ENCODE results near the gene GSTP1.
"Not testable (repeated sequence)": the region's sequence is repeated elsewhere in the genome, so short reads cannot be mapped to it uniquely, and the experiment has no call there.

GSTP1 gene

DNA sequence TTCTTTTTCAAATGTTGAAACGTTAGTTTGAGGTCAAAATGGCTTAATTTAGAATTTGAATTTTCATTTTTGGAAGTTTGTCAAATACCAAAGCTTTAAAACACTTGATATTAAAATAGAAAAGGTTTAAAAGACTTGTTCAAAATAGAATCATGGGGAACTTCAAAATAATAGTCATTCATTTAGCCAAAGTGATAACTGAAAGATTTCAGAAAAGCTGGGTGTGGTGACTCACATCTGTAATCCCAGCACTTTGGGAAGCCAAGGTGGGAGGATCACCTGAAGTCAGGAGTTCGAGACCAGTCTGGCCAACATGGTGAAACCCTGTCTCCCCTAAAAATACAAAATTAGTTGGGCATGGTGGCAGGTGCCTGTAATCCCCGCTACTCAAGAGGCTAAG, 10.9 kb downstream of the GSTP1 start:
- DNase-seq (ENCODE audit: low read depth in 3 of 3, low spot score in 1 of 3) = no peak

DNA sequence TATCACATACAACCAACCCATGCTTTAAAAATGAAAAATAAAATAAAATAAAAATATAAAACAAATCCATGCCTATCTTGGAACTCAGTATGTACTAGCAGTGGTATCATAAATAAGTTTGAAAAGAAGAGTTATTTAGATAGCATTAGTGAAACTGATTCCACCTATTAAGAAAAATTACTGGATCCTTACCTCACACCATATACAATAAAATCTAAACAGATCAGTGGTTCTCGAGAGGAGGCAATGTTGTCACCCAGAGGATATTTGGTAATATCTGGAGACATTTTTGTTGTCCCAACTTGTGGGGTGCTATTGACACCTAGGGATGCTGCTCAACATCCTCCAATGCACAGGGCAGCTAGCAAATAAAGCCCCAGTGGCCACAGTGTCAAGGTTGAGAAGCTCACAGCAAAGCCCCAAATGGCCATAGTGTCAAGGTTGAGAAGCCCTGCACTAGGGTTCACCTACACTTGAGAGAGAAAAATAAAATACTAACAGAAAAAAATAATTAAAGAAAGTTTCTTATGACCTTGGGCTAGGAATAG, 13.2 kb downstream of the GSTP1 start:
- no peak for DNase-seq (ENCODE audit: low read depth in 3 of 3, low spot score in 1 of 3)

DNA sequence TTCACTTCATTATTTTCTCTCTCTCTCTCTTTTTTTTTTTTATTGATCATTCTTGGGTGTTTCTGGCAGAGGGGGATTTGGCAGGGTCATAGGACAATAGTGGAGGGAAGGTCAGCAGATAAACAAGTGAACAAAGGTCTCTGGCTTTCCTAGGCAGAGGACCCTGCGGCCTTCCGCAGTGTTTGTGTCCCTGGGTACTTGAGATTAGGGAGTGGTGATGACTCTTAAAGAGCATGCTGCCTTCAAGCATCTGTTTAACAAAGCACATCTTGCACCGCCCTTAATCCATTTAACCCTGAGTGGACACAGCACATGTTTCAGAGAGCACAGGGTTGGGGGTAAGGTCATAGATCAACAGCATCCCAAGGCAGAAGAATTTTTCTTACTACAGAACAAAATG, 13.8 kb downstream of the GSTP1 start:
- not testable (repeated sequence) for DNase-seq (ENCODE audit: low read depth in 3 of 3, low spot score in 1 of 3)

DNA sequence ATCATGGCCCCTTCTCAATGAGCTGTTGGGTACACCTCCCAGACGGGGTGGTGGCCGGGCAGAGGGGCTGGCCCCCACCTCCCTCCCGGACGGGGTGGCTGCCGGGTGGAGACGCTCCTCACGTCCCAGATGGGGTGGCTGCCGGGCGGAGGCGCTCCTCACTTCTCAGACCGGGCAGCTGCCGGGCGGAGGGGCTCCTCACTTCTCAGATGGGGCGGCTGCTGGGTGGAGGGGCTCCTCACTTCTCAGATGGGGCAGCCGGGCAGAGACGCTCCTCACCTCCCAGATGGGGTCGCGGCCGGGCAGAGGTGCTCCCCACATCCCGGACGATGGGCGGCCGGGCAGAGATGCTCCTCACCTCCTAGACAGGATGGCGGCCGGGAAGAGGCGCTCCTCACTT, 14.4 kb downstream of the GSTP1 start:
- DNase-seq (ENCODE audit: low read depth in 3 of 3, low spot score in 1 of 3) = not testable (repeated sequence)

DNA sequence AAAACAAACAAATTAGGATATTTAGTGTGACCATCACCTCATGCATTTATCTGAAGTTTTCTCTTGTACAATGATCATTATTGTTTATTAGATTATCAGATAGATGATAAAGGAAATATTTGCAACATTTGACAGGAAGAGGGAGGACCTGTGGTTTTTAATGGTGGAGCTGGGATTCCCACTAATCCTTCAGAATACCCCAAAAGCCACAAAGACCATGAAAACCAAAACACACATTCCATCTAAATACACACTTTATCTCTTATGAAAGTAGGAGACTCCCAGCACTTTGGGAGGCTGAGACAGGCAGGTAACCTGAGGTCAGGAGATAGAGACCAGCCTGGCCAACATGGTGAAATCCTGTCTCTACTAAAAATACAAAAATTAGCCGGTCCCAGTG, 15.5 kb downstream of the GSTP1 start:
- no peak for DNase-seq (ENCODE audit: low read depth in 3 of 3, low spot score in 1 of 3)

DNA sequence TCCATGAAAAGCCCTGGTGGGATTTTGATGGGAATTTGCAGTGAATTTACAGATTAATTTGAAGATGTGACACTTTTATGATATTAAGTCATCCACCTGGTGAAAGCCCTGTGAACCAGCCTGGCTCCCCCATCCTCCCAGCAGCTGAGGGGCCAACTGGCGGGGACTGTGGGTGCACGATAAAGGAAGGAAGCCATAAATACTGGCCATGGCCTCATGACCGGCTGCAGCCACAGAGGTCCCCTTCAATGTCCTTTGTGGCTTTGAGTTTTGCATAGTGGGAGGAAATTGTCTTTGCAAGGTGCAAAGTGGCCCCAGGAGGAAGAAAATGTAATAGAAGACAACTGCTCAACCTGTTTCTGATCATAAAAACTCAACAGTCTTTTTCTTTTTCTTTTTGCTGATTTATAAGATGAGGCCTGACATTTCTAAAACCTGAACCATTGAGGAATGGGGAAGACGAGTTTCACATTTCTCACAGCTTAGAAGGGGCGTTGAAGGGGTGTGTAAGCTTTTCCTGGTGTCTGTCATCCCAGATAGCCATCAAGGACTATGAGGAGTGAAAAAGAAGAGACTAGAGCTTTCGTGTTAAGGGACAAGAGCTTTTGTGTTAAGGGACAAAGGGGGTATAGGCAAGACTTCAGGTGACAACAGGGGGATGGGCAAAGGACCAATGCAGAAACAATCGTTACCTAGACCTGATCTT, 16.9 kb downstream of the GSTP1 start:
- DNase-seq (ENCODE audit: low read depth in 3 of 3, low spot score in 1 of 3) = no peak

DNA sequence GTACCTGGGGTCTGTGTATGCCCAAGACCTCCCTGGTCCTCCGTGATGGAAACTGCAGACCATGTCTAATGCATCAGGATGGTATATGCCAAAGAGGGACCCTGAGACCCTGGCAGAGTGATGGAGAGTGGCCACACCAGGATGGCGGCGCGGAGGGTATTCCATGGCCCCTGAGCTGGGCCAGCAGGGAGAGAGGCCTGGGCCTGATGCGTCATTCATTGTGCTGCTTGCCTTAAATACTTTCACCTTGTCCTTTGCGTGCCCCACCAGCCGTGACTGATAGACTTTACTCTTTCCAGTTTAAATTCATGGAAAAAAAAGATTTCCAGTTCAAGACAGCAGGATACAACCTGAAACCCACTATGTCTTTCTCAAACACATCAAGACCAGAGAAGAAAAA, 17.5 kb downstream of the GSTP1 start:
- DNase-seq (ENCODE audit: low read depth in 3 of 3, low spot score in 1 of 3) = no peak

DNA sequence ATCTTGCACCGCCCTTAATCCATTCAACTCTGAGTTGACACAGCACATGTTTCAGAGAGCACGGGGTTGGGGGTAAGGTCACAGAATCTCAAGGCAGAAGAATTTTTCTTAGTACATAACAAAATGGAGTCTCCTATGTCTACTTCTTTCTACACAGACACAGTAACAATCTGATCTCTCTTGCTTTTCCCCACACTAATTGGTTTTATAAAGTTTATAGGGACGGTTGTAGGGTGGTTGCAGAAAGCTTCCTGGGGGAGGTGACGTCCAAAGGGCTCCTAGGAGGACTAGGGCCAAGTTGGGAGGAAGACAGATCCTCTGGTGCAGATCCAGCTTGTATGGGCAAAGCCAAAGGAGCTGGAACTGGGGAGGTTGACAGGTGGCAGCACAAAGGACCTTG, 20.5 kb downstream of the GSTP1 start:
- DNase-seq (ENCODE audit: low read depth in 3 of 3, low spot score in 1 of 3) = not testable (repeated sequence)

DNA sequence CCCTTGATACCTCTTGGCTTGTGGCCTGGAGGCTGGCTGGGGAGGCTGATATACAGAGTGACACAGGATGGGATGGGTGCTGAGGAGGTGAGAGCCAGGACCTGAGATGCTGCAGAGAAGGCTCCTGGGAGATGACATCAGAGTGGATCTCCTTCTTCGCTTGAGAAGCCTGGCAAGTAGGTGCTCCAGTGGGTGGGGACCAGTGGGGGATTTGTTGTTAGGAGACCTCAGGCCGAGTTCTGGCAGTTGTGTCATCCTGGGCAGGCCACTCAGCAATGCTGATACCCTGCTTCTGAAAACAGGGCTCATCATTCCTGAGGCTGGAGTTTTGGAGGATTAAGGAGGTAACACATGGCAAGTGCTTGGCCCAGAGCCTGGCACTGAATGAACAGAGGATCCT, 21.2 kb downstream of the GSTP1 start:
- no peak for DNase-seq (ENCODE audit: low read depth in 3 of 3, low spot score in 1 of 3)

DNA sequence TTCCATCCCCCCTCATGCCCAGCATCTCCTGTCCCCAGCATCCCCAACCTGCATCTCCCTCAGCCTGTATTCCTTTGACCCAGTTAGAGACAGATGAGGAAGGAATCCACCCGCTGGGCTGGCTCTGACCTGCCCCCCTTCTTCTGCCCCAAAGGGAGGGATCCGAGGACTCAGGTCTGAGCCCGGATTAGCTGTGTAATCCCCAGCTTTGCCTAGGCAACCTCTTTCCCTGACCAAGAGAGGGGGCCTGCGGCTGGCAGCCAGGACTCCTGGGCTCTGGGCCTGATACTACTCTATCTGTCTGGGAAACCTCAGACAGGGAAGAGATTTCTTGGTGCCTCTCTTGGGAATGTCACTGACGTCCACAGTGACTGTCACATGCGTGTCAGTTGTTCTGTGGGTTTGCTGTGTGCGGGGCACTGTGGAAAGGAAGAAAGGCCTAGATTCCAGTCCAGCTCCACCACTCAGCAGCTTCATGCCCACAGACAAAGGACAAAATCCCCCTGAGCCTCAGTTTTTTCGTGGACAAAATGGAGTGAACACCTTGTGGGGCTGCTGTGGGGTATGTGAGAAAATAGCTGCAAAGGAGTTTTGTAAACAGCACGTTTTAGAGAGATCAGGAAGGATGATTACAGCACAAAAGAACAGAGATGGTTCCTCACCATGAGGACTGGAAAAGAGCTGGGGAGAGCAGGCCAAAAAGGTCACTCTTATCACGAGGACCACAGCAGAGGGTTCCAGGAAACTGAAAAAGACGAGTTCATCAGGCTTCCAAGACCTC, 21.8 kb downstream of the GSTP1 start:
- DNase-seq (ENCODE audit: low read depth in 3 of 3, low spot score in 1 of 3) = no peak

DNA sequence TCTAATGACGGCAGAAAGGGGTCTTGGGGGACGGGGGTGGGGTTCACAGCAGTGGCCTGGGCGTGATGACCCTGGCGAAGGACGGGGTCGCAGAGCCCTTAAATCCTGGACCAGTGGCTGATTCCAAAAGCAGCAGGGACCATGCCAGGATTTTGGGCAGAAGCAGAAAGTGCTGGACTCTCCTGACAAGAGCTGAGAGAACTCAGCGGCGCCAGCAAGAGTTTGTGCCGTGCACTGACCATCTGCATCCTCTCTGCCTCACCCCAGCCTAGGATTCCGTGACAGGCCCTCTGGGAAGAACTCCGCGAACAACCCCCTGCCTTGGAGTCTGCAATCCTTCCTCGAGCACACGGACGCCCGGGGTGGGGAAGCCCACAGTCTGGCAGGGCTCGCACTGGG, 22.5 kb downstream of the GSTP1 start:
- no peak for DNase-seq (ENCODE audit: low read depth in 3 of 3, low spot score in 1 of 3)

DNA sequence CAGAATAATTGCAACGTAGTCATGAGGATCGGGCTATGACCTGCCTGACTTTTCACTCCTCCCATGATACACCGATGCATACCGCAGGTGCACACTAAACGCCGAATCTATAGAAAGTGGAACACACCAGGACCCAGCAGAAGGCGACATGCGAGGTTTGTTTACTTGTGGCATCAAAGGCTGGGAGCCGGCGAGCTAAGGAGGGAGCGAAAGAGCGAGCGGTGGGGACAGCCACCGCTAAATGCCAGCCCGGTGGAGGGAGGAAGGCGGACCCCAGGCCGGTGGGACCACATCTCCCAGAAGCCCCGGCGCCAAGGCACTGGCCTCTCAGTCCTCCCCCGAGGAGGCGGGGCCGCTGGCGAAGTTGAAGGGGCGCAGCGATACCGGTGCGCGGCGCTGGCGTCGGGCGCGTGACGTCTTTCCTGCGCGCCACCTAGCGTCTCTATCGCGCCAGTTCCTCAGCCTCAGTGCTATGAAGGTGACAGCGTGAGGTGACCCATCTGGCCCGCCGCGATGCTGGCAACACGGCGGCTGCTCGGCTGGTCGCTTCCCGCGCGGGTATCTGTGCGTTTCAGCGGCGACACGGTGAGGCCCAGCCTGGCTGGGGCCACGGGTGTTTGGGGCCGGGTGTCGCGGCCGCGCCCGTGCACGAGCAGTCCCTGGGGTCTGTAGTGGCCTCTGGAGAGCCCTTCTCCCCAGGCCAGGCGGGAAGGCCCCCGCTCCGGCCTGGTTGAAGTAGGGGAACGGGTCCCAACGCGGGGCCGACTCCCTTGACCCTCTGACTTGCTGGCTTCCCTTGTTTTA, 23.1 kb downstream of the GSTP1 start, which contains the start of gene NDUFV1:
NDUFV1 (plus strand) TSS at position 445 of the 804 bp plus-strand sequence; CDS start at position 514, 69 bp downstream.
- DNase-seq (ENCODE audit: low read depth in 3 of 3, low spot score in 1 of 3) = peak; percentile 88 to 94 (median 88)

DNA sequence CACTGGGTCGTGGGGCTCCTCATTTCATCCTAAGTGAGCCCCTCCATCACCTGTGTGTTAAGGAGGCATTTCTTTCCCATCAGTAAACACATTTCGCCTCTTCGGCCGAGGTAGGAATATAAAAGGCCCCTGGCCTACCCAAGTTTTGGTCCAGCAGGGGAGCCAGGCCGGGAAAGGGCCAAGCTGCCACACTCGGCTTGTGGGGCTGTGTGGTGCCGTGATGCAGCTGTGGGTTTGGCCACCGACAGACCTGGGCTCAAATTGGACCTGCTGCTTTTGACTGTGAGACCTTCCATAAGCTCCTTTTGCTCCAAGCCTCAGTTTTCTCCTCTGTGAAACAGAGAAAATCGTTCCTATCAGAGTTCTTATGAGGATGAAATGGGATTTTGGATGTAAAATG, 23.9 kb downstream of the GSTP1 start:
- DNase-seq (ENCODE audit: low read depth in 3 of 3, low spot score in 1 of 3) = no peak

DNA sequence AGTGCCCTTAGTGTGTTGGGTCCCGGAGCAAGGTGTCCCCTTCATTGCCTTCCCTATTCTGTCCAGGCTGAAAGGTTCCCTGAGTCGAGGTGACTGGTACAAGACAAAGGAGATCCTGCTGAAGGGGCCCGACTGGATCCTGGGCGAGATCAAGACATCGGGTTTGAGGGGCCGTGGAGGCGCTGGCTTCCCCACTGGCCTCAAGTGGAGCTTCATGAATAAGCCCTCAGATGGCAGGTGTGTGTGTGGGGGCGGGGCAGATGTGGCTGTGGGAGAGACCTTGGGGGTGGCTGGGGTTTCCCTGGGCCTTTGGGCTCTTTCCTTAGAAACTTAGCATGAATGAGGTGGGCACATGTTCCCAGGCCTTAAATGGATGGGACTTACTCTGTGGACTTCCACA, 24.9 kb downstream of the GSTP1 start:
- no peak for DNase-seq (ENCODE audit: low read depth in 3 of 3, low spot score in 1 of 3)

DNA sequence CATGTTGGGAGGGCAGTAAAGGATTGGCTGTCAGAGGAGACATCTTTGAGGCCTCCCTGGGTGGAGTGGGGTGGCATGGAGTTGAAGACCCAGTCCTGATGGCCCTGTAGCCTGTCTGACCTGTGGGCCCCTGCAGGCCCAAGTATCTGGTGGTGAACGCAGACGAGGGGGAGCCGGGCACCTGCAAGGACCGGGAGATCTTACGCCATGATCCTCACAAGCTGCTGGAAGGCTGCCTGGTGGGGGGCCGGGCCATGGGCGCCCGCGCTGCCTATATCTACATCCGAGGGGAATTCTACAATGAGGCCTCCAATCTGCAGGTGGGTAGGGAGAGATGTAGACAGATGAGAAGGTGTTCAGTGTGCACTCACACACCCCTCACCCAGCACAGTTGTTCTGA, 25.7 kb downstream of the GSTP1 start:
- no peak for DNase-seq (ENCODE audit: low read depth in 3 of 3, low spot score in 1 of 3)

DNA sequence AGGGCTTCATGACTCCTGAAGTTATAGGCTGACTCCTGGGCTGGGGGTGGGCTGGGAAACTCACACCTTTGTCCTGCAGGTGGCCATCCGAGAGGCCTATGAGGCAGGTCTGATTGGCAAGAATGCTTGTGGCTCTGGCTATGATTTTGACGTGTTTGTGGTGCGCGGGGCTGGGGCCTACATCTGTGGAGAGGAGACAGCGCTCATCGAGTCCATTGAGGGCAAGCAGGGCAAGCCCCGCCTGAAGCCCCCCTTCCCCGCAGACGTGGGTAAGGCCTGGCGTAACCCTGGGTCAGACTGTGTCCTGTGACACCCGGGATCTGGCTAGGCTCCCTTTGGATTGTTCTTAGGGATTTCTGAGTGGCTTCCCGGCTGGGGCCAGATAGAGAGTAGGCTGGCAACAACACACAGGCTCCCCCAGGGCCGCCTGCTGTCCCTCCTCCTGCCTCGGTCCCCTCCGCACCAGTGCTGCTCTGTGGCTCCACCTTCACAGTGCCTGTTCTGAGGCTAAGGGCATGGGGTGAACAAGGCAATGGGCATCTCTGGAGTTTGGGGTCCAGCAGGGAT, 26.8 kb downstream of the GSTP1 start:
- no peak for DNase-seq (ENCODE audit: low read depth in 3 of 3, low spot score in 1 of 3)

DNA sequence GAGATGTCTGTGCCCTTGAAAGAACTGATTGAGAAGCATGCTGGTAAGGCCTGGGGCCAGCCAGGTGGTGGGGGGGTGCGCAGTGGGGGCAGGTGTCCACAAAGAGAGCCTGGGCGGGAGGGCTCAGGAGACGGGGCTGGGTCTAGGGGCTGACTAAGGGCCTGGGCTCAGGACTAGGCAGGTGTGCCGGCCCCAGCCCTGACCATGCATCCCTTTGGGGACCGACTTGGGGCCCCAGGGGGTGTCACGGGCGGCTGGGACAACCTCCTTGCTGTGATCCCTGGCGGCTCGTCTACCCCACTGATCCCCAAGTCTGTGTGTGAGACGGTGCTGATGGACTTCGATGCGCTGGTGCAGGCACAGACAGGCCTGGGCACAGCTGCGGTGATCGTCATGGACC, 27.6 kb downstream of the GSTP1 start:
- no peak for DNase-seq (ENCODE audit: low read depth in 3 of 3, low spot score in 1 of 3)

DNA sequence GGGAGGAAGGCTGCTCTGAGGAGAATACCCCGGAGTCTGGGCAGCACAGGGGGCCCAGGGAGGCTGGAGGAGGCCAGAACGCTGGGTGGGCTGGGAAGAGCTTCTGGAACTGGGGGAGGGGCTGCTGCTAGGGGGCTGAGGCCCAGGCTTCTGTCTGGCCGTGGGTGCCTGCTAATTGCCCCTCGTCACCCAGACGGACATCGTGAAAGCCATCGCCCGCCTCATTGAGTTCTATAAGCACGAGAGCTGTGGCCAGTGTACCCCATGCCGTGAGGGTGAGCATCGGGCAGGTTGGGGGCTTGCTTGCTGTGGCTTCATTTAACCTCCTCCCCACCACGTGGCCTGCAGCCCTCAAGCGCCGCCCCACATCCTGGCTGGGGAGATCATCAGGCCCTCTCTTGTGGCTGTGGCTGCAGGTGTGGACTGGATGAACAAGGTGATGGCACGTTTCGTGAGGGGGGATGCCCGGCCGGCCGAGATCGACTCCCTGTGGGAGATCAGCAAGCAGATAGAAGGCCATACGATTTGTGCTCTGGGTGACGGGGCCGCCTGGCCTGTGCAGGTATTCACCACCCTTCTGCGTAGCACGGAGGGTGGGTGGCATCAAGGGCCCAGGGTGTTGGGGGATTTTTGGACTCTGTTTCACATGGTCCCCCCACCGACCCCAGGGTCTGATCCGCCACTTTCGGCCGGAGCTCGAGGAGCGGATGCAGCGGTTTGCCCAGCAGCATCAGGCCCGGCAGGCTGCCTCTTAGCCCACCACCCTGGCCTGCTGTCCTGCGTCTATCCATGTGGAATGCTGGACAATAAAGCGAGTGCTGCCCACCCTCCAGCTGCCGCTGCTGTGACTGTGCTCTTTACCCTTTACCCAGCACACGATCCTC, 28.3 kb downstream of the GSTP1 start:
- DNase-seq (ENCODE audit: low read depth in 3 of 3, low spot score in 1 of 3) = no peak

DNA sequence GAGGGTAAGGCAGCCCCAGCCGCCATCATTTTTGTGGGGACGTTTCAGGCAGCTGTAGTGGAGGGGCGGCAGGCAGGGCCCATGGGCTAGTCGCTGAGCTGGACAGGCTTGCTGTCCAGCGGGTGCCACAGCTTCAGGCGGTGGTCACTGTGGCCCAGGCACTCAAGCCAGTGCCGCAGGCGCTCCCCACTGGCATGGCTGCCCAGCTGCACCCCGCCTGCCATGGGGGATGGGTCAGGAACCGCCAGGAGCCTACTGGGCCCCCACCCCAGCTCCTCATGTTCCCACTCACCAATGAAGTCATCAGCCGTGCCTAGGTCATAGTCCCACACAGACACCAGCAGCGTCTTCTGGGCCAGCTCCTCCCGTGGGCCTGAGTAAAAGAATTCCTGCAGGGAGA, 29.1 kb downstream of the GSTP1 start:
- no peak for DNase-seq (ENCODE audit: low read depth in 3 of 3, low spot score in 1 of 3)

DNA sequence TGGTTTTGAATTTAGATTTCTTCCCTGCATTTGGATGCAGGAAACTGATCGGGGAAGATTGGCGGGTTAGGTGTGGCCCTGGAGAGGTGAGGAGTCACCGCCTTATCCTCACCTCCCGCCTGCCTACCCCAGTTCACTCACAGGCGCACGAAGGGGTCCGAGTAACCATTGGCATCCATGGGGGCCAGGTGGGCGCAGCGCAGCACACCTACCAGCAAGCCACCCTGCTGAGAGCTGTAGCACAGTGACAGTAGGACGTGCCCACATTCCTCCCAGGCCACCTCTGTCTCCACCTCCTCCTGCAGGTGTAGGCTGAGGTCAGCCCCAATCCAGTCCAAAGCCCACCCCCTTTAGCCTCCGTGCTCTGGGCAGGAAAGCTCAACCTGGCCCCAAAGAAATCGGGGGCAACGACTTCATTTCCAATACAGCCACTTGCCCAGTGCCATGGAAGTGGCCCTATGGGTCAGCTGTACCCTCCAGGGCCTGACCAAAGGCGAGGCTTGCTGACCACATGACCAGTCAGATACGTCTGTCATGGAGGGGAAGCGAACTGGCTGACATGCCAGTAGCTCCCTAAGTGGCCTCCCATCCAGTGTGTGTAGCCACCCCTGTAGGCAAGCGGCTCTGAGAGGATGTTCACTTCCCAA, 29.8 kb downstream of the GSTP1 start:
- no peak for DNase-seq (ENCODE audit: low read depth in 3 of 3, low spot score in 1 of 3)
